SH-SY5Y (cell line): Measurements from ENCODE around the gene ZNF688.

Experiments
- GATA2 ChIP-seq: IDR thresholded peaks from 2 replicates; pipeline ENCODE4 v1.6.1; 2011; ENCODE audit warnings: mild to moderate bottlenecking, low read depth, low read length
- GATA3 ChIP-seq: IDR thresholded peaks from 2 replicates; pipeline ENCODE4 v1.6.1; 2011; ENCODE audit warnings: low read depth, mild to moderate bottlenecking, low read length, moderate library complexity

- TF ChIP-seq GATA2, result no peak
- no peak for TF ChIP-seq GATA3
These were observed 37.0 kb downstream of the ZNF688 start, which contains the start of gene ZNF747 for GRCh38 chr16:30534368-30535105.
